SK-N-SH treated with all-trans-retinoic acid at 6 μM for 48 hours (cell line): ENCODE results near the gene GPR45.

ENCODE experiments used
- ATAC-seq: fragments of 200-7000 bp; cut with Tn5 transposase; 3 replicates; pipeline ENCODE4 v1.9.1; 2020; ENCODE audit warnings: mild to moderate bottlenecking, moderate library complexity
- BACH2 ChIP-seq: fragments of 250-450 bp; sonication (Bioruptor Pico); IDR thresholded peaks from 2 replicates; pipeline ENCODE4 v1.9.0; 2021; ENCODE audit warnings: mild to moderate bottlenecking, borderline replicate concordance
- CSDC2 ChIP-seq: fragments of 250-450 bp; sonication (Bioruptor Pico); IDR thresholded peaks from 2 replicates; pipeline ENCODE4 v1.5.0; 2020; ENCODE audit warnings: mild to moderate bottlenecking, moderate library complexity
- CSRNP3 ChIP-seq: fragments of 250-450 bp; sonication (Bioruptor Pico); IDR thresholded peaks from 2 replicates; pipeline ENCODE4 v1.5.1; 2021; ENCODE audit warnings: mild to moderate bottlenecking, moderate library complexity
- ISL1 ChIP-seq: fragments of 250-450 bp; sonication (Bioruptor Pico); IDR thresholded peaks from 2 replicates; pipeline ENCODE4 v2.1.2; 2022; ENCODE audit warnings: mild to moderate bottlenecking, moderate library complexity
- PATZ1 ChIP-seq: fragments of 250-450 bp; sonication (Bioruptor Pico); IDR thresholded peaks from 2 replicates; pipeline ENCODE4 v1.8.0; 2020; ENCODE audit warnings: mild to moderate bottlenecking, moderate library complexity, borderline replicate concordance
- POU6F1 ChIP-seq: fragments of 250-450 bp; sonication (Bioruptor Pico); IDR thresholded peaks from 2 replicates; pipeline ENCODE4 v1.8.0; 2021; ENCODE audit warnings: low read depth, mild to moderate bottlenecking, moderate library complexity, borderline replicate concordance
- PPARA ChIP-seq: fragments of 250-450 bp; sonication (Bioruptor Pico); IDR thresholded peaks from 2 replicates; pipeline ENCODE4 v1.5.0; 2020; ENCODE audit warnings: mild to moderate bottlenecking, borderline replicate concordance
- RARB ChIP-seq: fragments of 250-450 bp; sonication (Bioruptor Pico); IDR thresholded peaks from 2 replicates; pipeline ENCODE4 v1.8.0; 2021; ENCODE audit warnings: mild to moderate bottlenecking, moderate library complexity
- TCF4 ChIP-seq: fragments of 250-450 bp; sonication (Bioruptor Pico); IDR thresholded peaks from 2 replicates; pipeline ENCODE4 v1.8.0; 2021; ENCODE audit warnings: mild to moderate bottlenecking, moderate library complexity, borderline replicate concordance
- TOX ChIP-seq: fragments of 250-450 bp; sonication (Bioruptor Pico); IDR thresholded peaks from 2 replicates; pipeline ENCODE4 v1.8.0; 2021; ENCODE audit warnings: mild to moderate bottlenecking, moderate library complexity, borderline replicate concordance
- ZFP3 ChIP-seq: fragments of 250-450 bp; sonication (Bioruptor Pico); IDR thresholded peaks from 2 replicates; pipeline ENCODE4 v1.5.0; 2020; ENCODE audit warnings: mild to moderate bottlenecking, moderate library complexity

GPR45 gene

GRCh38 chr2:105291981-105292380 lies 50.4 kb downstream of the GPR45 start:
- no peak for ATAC-seq
- no peak for TF ChIP-seq POU6F1 (CRISPR knock-in tag)
- no peak for TF ChIP-seq TCF4 (CRISPR knock-in tag)
- TF ChIP-seq PPARA (CRISPR knock-in tag), result no peak
- no peak for TF ChIP-seq RARB (CRISPR knock-in tag)
- TF ChIP-seq CSDC2 (CRISPR knock-in tag), result no peak
- no peak for TF ChIP-seq BACH2 (CRISPR knock-in tag)
- TF ChIP-seq ISL1 (CRISPR knock-in tag), result no peak
- TF ChIP-seq TOX (CRISPR knock-in tag), result no peak
- TF ChIP-seq ZFP3 (CRISPR knock-in tag), result no peak
- TF ChIP-seq CSRNP3, result no peak
- TF ChIP-seq PATZ1 (CRISPR knock-in tag), result no peak
